ENCODE results near the gene C10orf90.

DNA sequence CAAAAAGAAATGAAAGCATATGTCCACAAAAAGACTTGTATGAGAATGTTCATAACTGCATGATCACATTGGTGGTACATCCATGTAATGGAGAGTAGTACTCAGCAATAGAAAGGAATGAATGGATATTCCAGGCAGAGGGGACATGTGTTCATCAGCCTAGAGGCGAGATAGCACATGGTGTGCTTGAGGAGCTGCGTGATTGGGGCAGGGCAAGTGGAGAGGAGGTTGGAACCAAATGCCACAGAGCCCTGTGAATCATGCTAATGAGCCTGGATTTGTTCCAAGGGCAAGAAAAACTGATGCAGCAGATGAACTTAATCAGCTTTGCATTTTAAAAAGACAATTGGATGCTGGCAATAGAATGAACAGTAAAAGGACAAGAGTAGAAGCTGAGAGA lies 73.3 kb downstream of the C10orf90 start:
- TF ChIP-seq SP2 (tag by site-specific recombination; IDR thresholded peaks at IDR 0.05) (no peak), ZNF274 (IDR thresholded peaks at IDR 0.05; ENCODE audit: low read length) (no peak), ZNF274 (tag by site-specific recombination; IDR thresholded peaks at IDR 0.05; ENCODE audit: borderline replicate concordance) (no peak)
- TF ChIP-seq, protein P1, sequence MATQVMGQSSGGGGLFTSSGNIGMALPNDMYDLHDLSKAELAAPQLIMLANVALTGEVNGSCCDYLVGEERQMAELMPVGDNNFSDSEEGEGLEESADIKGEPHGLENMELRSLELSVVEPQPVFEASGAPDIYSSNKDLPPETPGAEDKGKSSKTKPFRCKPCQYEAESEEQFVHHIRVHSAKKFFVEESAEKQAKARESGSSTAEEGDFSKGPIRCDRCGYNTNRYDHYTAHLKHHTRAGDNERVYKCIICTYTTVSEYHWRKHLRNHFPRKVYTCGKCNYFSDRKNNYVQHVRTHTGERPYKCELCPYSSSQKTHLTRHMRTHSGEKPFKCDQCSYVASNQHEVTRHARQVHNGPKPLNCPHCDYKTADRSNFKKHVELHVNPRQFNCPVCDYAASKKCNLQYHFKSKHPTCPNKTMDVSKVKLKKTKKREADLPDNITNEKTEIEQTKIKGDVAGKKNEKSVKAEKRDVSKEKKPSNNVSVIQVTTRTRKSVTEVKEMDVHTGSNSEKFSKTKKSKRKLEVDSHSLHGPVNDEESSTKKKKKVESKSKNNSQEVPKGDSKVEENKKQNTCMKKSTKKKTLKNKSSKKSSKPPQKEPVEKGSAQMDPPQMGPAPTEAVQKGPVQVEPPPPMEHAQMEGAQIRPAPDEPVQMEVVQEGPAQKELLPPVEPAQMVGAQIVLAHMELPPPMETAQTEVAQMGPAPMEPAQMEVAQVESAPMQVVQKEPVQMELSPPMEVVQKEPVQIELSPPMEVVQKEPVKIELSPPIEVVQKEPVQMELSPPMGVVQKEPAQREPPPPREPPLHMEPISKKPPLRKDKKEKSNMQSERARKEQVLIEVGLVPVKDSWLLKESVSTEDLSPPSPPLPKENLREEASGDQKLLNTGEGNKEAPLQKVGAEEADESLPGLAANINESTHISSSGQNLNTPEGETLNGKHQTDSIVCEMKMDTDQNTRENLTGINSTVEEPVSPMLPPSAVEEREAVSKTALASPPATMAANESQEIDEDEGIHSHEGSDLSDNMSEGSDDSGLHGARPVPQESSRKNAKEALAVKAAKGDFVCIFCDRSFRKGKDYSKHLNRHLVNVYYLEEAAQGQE (tag by site-specific recombination; IDR thresholded peaks at IDR 0.05), result no peak

Measured in HEK293 (cell line).